Right renal pelvis (tissue), 4 donors: ENCODE data around the gene TTLL11. TPM values are rescaled to one million over a fixed set of nuclear protein-coding genes. Genes with fewer than 3 reads are reported as not detected.
"Not testable (repeated sequence)": the region's sequence is repeated elsewhere in the genome, so short reads cannot be mapped to it uniquely, and the experiment has no call there.

ENCODE experiments used
- DNase-seq, 4 donors: peaks; one replicate each; pipeline ENCODE4 v3.0.0-alpha.2; 2013; ENCODE audit warnings: low read depth in 4 of 4, low spot score in 3 of 4, missing footprints in 1 of 4
- polyA plus RNA-seq, 4 donors: library from polyadenylated mRNA; unstranded; fragments of 120-200 nt; gene quantifications; one replicate each; pipeline ENCODE4 v1.2.1, GENCODE V29; 2013; ENCODE audit not compliant: insufficient read length in 4 of 4

Gene TTLL11
- polyA plus RNA-seq, 4 donors, result 5.9 to 9.1 (median 8.6) TPM

DNA sequence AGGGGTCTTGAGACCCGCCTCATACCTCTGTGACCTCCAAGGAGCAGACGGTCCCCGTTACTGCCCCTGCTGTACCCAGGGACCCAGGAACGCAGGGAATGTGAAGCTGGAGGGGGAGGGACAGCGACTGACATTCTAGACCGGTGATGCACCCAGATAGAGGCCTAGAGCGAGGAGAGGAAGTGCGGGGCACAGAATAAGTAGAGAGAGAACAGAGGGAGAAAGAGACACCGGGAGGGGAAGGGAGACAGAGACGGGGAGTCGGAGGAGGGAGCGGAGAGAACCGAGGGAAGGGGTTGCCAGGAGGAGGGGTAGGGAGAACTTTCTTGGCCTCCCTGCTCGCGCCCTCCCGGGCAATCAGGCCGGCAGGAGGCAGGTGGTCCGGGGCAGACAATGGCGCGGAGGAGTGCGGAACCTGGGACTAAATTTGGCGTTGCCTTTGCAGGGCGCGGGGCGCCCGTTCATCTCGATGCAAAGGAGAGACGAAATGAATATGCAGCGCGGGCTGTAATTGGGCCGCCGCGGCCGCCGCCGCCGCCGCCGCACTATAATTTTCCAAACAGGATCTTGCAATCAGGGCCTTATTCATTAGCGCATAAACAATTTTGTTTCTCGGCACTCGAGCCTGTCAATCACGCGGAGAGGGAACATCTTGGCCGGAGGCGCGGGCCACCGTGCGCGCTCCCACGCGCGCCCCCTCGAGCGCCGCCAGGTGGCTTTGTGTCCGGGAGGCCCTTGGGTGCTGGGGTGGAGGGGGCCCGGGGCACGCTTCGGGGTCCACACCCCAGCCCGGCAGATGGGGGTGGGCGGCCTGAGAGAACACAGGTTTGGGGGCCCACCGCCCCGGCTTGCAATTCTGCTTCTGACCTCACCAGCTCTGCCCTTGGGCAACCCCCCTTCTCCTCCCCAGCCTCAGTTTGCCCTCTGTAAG lies 33.5 kb upstream of the TTLL11 start:
- DNase-seq, result peak in 1 of 4 donors; percentile 26

- no peak for DNase-seq
These were observed 32.6 kb upstream of the TTLL11 start for GRCh38 chr9:122125509-122126330.

DNA sequence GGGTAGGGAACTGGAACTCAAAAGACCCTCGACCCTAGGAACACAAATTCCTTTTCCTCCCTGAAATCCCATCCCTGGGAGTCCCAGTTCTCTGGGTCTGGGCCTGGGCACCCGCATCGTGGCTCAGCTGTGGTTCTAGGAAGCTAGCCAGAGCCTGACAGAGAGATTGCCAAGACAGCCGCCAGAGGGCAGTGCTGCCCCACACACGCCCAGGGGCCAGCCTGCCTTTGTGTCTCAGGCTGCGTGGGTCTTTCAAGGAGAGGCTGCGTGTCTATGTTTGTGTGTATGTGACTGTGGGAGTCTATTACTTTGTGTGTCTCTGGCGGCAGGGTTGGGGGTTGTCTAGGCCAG lies 32.0 kb upstream of the TTLL11 start:
- DNase-seq, result peak in 3 of 4 donors; percentile 60 to 74 (median 68)

- no peak for DNase-seq
These were observed 31.4 kb upstream of the TTLL11 start for GRCh38 chr9:122124528-122124927.

- no peak for DNase-seq
These were observed 30.9 kb upstream of the TTLL11 start for GRCh38 chr9:122124048-122124447.

DNA sequence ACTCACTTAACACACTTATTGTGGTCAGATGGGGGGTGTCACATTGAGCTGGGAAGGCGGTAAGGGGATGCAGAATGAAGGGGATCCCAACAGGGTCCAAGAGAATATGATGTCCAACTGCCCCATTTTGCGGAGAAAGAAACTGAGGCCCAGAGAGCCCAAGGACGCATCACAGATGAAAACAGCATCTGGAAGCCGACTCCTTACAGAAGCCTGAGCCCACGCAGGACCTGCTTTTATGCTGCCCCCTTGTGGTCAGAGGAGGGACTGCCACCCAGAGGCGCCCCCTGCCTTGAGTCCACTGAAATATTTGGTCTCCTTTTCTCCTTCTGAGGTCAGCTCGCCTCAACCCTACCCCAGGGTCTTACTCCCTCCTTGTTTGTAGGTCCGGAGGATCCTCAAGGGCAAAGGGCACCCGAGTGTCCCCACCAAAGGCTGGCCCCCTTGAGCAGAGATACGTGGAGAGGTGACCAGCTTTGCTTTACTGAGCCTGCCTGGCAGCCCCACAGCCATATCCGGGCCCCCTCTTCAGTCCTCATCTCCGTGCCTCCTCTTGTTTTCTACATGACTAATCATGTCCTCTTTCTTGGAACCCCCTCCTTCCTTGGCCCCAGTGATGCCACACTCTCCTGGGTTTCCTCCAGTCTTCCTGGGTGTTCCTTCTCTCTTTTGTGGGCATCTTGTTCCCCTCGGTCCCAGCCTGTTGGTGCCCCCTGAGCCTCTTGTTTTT lies 30.0 kb upstream of the TTLL11 start:
- DNase-seq, result peak in 2 of 4 donors; percentile 44 to 58

- DNase-seq, result no peak
These were observed 29.4 kb upstream of the TTLL11 start for GRCh38 chr9:122122468-122122867.

GRCh38 chr9:122121931-122122330 lies 28.8 kb upstream of the TTLL11 start:
- no peak for DNase-seq

DNA sequence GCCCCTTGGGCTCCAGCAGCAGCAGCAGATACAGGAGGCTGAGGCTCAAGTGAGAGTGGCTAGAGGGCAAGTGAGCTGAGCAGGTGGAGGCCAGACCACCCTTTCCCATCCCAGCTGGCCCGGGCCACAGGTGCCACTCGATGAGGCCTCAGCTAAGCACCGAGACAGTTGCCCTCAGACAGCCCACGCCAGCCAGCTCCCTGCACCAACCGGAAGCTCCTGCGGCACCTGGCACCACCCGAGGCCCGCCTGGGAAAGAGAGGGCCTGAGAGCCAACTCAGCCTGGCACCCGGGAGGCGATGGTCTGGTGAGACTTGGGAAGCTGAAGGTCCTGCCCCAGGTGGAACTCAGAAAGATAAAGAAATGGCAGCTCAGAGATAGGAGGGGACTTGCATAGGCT lies 28.3 kb upstream of the TTLL11 start:
- no peak for DNase-seq

DNA sequence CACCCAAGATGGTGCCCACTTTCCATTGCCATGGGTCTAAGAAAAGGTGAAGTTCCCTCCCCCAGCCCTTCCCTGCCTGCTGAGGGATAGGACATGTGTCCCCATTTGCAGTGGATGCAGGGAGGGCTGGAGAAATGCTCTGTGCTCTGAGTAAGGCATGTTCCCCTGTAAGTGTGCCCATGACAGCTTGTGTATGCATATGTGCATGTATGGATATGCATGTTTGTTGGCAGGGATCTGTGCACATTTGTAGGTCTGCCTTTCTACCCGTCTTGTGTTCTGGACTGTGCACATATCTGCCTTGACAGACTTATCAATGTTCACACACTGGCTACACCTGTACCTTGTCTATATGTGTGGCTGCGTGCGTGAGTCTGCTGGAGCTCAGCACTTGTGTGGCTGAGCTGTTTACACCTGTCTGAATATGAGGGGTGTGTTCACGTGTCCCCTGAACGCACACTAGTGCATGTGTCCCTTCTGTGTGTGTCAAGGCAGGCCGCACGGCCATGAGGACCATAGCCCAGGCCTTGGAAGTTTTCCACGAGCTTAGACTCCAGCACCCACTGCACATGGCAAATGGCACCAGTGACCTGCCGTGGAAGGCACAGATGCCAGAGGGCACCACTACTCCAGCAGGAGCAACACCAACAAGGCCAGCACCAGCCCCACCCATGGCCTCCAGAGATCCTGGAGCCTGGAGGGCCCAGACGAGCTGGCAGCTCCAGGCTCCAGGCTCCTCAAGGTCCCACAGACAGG lies 27.4 kb upstream of the TTLL11 start:
- DNase-seq, result no peak

- DNase-seq, result no peak
These were observed 26.6 kb upstream of the TTLL11 start for GRCh38 chr9:122119721-122120120.

DNA sequence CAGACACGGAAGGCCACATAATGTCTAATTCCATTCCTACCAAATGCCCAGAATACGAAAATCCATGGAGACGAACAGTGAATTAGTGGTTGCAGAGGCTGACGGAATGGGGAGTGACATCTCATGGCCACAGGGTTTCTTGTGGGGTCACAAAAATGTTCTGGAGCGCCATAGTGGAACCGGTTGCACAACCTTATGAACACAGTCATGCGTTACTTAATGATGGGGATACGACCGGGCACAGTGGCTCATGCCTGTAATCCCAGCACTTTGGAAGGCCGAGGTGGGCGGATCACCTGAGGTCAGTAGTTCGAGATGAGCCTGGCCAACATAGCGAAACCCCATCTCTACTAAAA lies 26.0 kb upstream of the TTLL11 start:
- no peak for DNase-seq

- DNase-seq, result no peak
These were observed 25.4 kb upstream of the TTLL11 start for GRCh38 chr9:122118343-122119165.

DNA sequence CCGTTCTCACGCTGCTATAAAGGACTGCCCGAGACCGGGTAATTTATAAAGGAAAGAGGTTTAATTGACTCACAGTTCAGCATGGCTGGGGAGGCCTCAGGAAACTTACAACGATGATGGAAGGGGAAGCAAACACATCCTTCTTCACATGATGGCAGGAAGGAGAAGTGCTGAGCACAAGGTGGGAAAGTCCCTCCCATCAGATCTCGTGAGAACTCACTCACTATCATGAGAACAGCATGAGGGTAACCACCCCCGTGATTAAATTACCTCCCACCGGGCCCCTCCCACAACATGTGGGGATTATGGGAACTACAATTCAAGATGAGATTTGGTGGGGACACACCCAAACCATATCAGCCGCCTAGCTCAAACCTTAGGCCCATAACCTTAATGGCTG lies 24.1 kb upstream of the TTLL11 start:
- not testable (repeated sequence) for DNase-seq

GRCh38 chr9:122116448-122117173 lies 23.5 kb upstream of the TTLL11 start:
- DNase-seq, result no peak

DNA sequence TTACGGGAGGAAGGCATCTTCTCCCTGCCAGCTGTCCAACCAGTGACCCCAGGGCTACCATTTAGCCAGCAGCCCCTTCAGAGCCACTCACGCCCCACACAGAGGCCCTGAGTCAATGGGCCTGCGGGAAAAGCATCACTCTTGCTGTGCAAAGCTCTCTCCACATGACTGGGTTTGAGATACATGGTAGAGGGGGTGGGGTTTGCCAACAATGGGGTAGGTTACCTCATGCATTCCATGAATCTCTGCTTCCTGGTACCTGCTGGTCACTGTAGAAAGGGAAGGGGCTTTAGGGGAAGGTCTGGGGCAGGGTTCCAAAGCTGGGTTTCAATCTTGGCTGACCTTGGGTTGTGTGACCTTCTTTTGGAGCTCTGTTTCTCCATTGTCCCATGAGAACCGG lies 22.9 kb upstream of the TTLL11 start:
- no peak for DNase-seq

DNA sequence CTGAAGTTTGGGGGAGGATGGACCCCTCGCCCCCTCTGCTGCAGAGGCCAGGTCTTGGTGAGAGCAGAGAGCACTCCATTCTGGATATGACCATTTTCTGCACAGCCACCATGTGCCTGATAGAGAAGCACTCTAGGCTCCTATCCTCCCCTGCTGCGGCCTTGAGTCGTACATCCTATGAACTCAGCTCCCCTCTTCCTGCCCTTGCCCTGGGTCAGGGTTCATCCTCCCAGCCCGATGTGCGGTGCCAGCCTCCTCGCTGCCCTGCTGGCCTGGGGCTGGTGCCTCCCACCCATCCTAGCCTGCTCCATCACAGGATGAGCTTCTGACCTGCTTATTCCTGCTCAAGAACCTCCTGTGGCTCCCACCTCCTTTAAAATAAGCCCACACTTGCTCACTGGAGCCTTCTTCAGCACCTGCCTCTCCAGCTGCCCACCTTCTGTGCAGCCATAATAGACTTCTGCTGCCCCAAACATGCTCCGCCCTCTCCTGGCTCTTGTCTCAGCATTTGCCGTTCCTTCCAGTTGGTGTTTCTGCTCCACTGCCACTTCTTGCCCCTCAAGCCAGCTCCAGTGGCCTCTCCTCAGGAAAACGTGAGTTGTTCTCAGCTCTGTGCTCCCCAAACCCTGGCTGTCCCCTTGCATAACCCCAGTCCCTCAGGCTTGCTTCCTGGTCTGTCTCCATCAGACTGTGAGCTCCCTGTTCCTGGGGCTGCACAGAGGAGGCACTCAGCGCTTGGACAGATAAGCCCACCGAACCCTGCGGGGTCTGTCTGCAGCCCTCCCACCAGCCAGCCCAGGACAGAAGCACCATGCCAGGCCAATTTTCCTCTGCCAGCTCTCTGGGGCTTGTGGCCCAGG lies 22.3 kb upstream of the TTLL11 start:
- DNase-seq, result no peak

GRCh38 chr9:122113574-122113973 lies 20.5 kb upstream of the TTLL11 start:
- no peak for DNase-seq
